ENCODE measurements around the gene SPEM2.

SPEM2 gene

DNA sequence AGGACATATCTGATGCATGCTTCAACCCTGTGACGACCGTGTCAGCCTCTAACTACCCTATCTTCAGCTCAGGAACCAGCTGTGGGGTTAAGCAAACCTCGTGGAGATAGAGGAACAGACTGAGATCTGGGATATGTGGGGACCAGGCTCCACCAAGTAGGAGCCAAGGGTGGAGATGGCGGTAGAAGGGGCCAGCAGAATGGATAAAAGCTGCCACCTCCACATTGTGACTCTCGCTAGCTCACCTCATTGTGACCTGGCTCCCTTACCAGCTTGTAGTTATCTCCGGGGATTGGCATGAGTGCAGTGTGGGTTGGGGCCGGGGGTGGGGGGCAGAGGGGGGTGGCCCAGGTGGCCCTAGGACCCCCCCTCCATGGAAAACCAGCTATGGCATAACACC, at the start of gene SPEM2:
SPEM2 (plus strand) TSS at position 301 of the 400 bp plus-strand sequence; CDS start at position 374, 73 bp downstream.
- H3K4me3 ChIP-seq (ENCODE audit: low read length): no peak within 1 kb of the TSS
- TF ChIP-seq CTCF (conservative IDR thresholded peaks at IDR 0.05; ENCODE audit: low read length): no peak

DNA sequence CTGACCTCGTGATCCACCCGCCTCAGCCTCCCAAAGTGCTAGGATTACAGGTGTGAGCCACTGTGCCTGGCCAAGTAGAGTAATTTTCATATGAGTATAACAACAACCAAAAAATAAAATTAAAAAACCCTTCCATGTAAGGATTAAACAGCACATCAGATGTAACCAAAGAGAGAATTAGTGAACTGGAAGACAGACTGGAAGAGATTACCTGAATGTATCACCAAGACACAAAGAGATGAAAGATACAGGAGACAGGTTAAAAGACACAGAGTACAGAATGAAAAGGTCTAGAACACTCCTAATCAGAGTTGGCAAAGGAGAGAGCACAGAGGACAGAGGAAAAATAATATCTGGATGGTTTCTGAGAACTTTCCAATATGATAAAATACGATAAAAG, 46.3 kb upstream of the SPEM2 start:
- no peak for DNase-seq (ENCODE audit: low read depth)
- H3K4me3 ChIP-seq (ENCODE audit: low read length): no peak overlapping the region
- TF ChIP-seq CTCF (conservative IDR thresholded peaks at IDR 0.05; ENCODE audit: low read length): no peak

More for the DNA sequence above, at the start of gene SPEM2:
- no peak for DNase-seq (ENCODE audit: low read depth)

DNA sequence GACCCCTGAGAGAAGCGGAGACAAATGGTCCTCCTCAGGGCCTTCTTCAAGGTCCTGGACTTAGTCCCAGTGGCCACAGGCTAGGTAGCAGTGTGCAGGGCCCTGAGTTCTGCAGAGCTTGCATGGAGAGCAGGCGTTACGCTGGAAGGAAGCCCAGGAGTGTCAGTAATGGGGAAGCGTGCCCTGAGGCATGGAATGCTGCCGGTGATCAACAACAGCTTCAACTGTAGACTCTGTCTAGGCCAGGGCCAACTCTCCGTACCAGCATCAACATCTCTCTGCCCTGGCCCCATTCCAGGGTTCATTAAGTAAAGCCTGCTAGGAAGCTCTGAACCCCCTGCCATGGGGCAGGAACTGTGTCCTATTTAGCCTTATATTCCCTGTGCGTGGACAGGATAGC, 45.1 kb upstream of the SPEM2 start:
- DNase-seq (ENCODE audit: low read depth): peak; percentile 75
- peak; percentile 22 for TF ChIP-seq CTCF (conservative IDR thresholded peaks at IDR 0.05; ENCODE audit: low read length)
- peak overlapping the region; percentile 44 for H3K4me3 ChIP-seq (ENCODE audit: low read length)

- peak within 1 kb of the TSS; percentile 44 for H3K4me3 ChIP-seq (ENCODE audit: low read length)
- no peak for TF ChIP-seq CTCF (conservative IDR thresholded peaks at IDR 0.05; ENCODE audit: low read length)
- DNase-seq (ENCODE audit: low read depth): no peak
Observed at GRCh38 chr17:7380855-7381683, 44.3 kb upstream of the SPEM2 start, which contains the start of gene TNK1. TNK1 (plus strand) TSS chr17:7381089; CDS start chr17:7382927, 1,838 bp downstream.

DNA sequence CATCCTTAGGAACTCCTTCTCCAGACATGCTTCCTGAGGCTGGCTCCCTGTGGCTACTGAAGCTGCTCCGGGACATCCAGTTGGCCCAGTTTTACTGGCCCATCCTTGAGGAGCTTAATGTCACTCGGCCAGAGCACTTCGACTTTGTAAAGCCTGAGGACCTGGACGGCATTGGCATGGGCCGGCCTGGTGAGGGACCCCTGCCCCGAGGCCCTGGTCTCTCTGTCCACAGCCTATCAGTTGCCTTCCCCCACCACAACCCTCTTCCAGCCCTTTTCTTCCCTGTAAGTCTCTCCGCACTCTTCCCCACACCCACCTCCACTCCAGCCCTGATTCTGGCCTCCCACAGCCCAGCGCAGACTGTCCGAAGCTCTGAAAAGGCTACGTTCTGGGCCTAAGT, 42.5 kb upstream of the SPEM2 start:
- H3K4me3 ChIP-seq (ENCODE audit: low read length): no peak overlapping the region
- no peak for DNase-seq (ENCODE audit: low read depth)
- TF ChIP-seq CTCF (conservative IDR thresholded peaks at IDR 0.05; ENCODE audit: low read length): no peak

DNA sequence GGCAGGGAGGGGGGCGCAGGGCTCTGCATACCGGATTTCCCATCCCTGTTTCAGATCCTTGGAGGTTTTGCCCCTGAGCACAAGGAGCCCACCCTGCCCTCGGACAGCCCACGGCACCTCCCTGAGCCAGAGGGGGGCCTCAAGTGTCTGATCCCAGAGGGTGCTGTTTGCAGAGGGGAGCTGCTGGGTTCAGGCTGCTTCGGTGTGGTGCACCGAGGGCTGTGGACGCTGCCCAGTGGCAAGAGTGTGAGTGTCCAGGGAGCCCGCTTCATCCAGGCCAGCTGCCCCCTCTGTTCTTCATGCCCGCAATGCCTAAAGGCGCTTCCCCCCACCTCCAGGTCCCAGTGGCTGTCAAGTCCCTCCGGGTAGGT, 42.1 kb upstream of the SPEM2 start:
- DNase-seq (ENCODE audit: low read depth): no peak
- no peak for TF ChIP-seq CTCF (conservative IDR thresholded peaks at IDR 0.05; ENCODE audit: low read length)
- no peak overlapping the region for H3K4me3 ChIP-seq (ENCODE audit: low read length)
